ENCODE data around the gene PNPO.

DNA sequence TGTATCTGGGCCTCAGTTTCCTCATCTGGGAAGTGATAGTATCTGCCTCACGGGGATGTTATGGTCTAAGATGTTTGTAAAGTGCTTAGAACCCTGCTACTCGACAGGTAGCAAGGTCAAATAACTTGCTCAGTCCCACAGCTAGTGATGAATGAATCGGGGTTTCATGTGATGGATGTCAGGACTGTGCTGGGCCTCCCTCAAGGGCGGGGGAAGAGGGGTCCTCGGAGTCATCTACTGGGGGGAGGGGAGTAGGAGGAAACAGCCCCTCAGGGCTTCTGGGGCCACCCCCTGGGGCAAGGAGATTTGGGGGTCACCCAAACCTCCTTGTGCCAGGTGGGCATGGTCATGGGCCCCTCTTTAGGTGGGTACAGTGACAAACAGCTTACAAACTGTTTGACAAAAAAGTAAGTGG, 732 bp downstream of the PNPO start:
- TF ChIP-seq, protein P1, sequence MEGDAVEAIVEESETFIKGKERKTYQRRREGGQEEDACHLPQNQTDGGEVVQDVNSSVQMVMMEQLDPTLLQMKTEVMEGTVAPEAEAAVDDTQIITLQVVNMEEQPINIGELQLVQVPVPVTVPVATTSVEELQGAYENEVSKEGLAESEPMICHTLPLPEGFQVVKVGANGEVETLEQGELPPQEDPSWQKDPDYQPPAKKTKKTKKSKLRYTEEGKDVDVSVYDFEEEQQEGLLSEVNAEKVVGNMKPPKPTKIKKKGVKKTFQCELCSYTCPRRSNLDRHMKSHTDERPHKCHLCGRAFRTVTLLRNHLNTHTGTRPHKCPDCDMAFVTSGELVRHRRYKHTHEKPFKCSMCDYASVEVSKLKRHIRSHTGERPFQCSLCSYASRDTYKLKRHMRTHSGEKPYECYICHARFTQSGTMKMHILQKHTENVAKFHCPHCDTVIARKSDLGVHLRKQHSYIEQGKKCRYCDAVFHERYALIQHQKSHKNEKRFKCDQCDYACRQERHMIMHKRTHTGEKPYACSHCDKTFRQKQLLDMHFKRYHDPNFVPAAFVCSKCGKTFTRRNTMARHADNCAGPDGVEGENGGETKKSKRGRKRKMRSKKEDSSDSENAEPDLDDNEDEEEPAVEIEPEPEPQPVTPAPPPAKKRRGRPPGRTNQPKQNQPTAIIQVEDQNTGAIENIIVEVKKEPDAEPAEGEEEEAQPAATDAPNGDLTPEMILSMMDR (IDR thresholded peaks at IDR 0.05; ENCODE audit: low read depth, low read length) = no peak
- no peak for TF ChIP-seq EZH2phosphoT487 (IDR thresholded peaks at IDR 0.05; ENCODE audit: low read depth)
